Pancreas (tissue), 10 donors: ENCODE data around the gene LPAR5. TPM values are rescaled to one million over a fixed set of nuclear protein-coding genes. Genes with fewer than 3 reads are reported as not detected.

Experiments
- ATAC-seq, 4 donors: fragments of 200-7000 bp; cut with Tn5 transposase; one replicate each; pipeline versions ENCODE4 v1.8.0 to v1.9.1; 2020; ENCODE audit warnings: mild to moderate bottlenecking in 4 of 4, moderate library complexity in 4 of 4
- DNase-seq, 6 donors: peaks; one replicate each; pipeline ENCODE4 v3.0.0-alpha.2; 2020
- FAIRE-seq: peaks from 2 replicates; lab custom pipeline; 2012; peaks lifted over from hg19 to GRCh38; lab: Jason Lieb, UNC
- H3K27ac ChIP-seq, 4 donors: fragments of 200-600 bp; sonication (generic); 1 replicate in 3 of 4; 2 replicates in 1 of 4; pipeline versions ENCODE4 v1.5.0 to v1.8.0; 2020
- H3K27me3 ChIP-seq, 4 donors: fragments of 200-600 bp; one replicate each; pipeline ENCODE4 v1.8.0; 2021
- H3K36me3 ChIP-seq, 3 donors: fragments of 200-600 bp; sonication (generic) in 1 of 3; one replicate each; pipeline versions ENCODE4 v1.5.0 to v1.8.0; 2020 to 2021
- H3K4me1 ChIP-seq, 3 donors: fragments of 200-600 bp; one replicate each; pipeline ENCODE4 v1.8.0; 2021
- H3K4me3 ChIP-seq, 4 donors: fragments of 200-600 bp; sonication (generic) in 2 of 4; one replicate each; pipeline versions ENCODE4 v1.5.0 to v1.8.0; 2020 to 2021
- H3K9me3 ChIP-seq, 4 donors: fragments of 200-600 bp; one replicate each; pipeline ENCODE4 v1.8.0; 2021
- CTCF ChIP-seq, 4 donors: fragments of 200-600 bp; sonication (generic) in 3 of 4; IDR thresholded peaks; one replicate each; pipeline versions ENCODE4 v1.5.0 to v1.8.0; 2021; ENCODE audit warnings: antibody characterized with exemption in 4 of 4
- WGBS, 2 donors: extraction: QIAGEN DNeasy Blood & Tissue Kit; methylation state at CpG; one replicate each; pipeline ENCODE4 v1.1.7; 2013; 5-methylcytosine and 5-hydroxymethylcytosine counted together
- intact Hi-C, 3 donors: fragments of 100-400 bp; cut with DNase I; formaldehyde crosslinking; loops; one replicate each; pipeline versions ENCODE4 v1.11.1 to v1.14.2; 2022
- polyA plus RNA-seq, 2 donors: library from polyadenylated mRNA; stranded (reverse); fragments of 200-250 nt; gene quantifications; one replicate each; pipeline ENCODE4 v1.2.3, GENCODE V29; 2013
- total RNA-seq, 6 donors: library from RNA; stranded (reverse); fragmentation: NEBNext Ultra II Directional in 4 of 6; extraction: Animal tissue kit (Norgen Biotek cat#: 25700) in 4 of 6; gene quantifications; one replicate each; pipeline versions ENCODE4 v1.2.1 to v1.2.4, GENCODE V29; 2021 to 2023
- donor health status: healthy with polysubstance abuse.
- donor health status: DM: no; HTN: no; CAD: no; lungs with moderate emphysema.
- donor health status: DM: no; HTN: no; CAD: no.
- donor health status: control.
- donor health status: control.
- donor health status: Bipolar disorder and iron deficiency.
- donor health status: DM: yes; HTN: yes; CAD: no.
- donor health status: DM: no; HTN: no; CAD: no.
- donor health status: DM: no; HTN: no; CAD: no.
- donor health status: DM: yes; HTN: yes; CAD: no.

LPAR5 gene
- total and polyA plus RNA-seq, 8 donors, result 0.09 to 2.4 (median 0.45) TPM

DNA sequence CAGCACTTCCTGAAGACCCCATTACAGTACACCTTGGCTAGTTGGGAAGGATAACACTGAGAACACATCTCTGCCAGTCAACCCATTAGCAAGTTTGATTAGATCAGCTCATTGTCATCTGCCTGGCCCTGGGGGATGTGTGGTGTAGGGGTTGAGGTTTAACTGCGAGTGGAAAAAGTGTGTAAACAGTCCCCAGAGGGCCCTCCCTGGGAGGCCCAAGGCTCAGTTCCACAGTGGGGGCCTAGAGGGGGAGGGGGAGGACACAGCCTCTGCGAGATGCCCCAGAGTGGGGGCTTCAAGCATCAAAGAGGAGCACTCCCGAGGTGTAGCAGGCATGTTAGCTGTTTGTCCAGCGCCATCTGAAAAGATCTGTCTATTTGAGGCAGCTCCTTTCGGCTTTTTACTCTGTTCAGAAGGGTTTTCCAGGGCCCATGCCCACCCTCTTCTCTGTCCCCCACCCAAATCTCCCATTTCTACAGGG is 344 bp downstream of the LPAR5 start:
- no peak overlapping the region for H3K27ac ChIP-seq
- TF ChIP-seq CTCF (IDR thresholded peaks at IDR 0.05), result no peak
- no peak overlapping the region for H3K4me3 ChIP-seq
- H3K36me3 ChIP-seq, result no peaks in the 10 kb centered on the region
- 53 to 61% methylated on average over 5 of the region's 5 CpGs for WGBS, 2 donors
- intact Hi-C loops, result no loop called here
- no peaks in the 10 kb centered on the region for H3K4me1 ChIP-seq
- ATAC-seq (peak in 2 of 4 donors; percentile 5 to 21), DNase-seq (no peak), FAIRE-seq (no peak)
- no peaks in the 10 kb centered on the region for H3K9me3 ChIP-seq
- H3K27me3 ChIP-seq, result no peaks in the 10 kb centered on the region

DNA sequence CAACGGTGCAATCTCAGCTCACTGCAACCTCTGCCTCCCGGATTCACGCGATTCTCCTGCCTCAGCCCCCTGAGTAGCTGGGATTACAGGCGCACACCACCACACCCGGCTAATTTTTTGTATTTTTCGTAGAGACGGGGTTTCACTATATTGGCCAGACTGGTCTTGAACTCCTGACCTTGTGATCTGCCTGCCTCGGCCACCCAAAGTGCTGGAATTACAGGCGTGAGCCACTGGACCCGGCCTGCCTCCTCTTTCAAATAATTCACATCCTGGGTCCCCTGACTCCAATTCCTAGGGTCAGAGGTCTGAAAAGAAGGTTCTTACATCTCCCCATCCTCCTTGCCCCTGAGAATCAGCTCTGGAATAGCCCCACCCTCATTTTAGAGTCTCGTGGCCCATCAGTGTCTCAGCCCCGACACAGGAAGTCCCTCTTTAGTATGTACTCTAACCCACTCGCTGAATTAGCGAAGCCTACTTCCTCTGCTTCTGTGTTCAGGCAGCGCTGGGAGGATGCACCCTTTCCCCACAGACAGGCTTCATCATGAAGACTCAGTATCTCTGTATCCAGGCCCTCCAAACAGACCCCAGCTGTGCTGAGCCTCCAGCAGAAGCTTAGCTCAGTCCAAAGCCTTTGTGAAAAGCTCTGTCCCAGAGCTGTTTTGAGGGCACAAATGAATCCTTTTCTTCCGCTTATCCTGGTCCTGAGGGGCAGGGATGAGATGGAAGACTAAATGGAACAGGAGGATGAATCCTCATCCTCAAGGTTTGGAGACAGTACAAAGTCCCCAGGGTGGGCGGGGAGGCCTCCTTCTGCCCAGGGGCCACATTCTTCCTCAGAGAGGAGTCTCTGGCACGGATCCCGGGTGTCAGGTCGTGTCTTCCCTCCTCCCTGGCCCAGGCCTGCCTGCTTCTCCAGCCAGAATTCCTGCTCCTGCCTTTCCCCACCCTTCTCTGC is 3.5 kb downstream of the LPAR5 start:
- Histone ChIP-seq H3K36me3 (no peaks in the 10 kb centered on the region), H3K4me3 (no peak overlapping the region), H3K9me3 (no peaks in the 10 kb centered on the region), H3K27me3 (no peaks in the 10 kb centered on the region), H3K4me1 (no peaks in the 10 kb centered on the region), H3K27ac (peak overlapping the region in 2 of 4 donors; percentile 4 to 30)
- no peak for TF ChIP-seq CTCF (IDR thresholded peaks at IDR 0.05)
- FAIRE-seq (no peak), DNase-seq (peak in 1 of 6 donors; percentile 22), ATAC-seq (peak in 3 of 4 donors; percentile 41 to 77 (median 57))
- WGBS, 2 donors, result 52 to 66% methylated on average over 21 of the region's 21 CpGs
- intact Hi-C loops, result no loop called here

DNA sequence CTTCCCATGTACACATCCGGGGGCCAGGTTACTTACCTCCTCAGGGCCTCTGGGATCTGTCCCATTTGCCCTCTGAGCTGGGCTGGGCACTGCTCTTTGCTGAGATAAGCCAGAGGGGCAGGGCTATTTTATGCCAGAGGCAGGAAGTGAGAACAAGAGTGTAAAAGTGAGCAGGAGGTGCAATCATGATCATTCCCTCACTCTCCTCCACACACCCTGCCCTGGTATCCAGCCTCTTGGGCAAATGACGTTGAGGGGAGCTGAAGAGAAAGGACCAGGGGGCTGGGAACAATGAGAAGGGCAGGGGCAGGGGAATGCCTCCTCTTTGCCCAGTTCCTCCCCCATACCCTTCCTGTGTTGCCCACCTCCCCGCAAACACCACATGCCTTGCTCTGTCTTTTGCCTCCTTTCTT is 4.2 kb downstream of the LPAR5 start:
- DNase-seq (peak in 1 of 6 donors; percentile 6), FAIRE-seq (no peak), ATAC-seq (peak in 2 of 4 donors; percentile 28 to 44)
- Histone ChIP-seq H3K9me3 (no peaks in the 10 kb centered on the region), H3K27me3 (no peaks in the 10 kb centered on the region), H3K4me3 (no peak overlapping the region), H3K36me3 (no peaks in the 10 kb centered on the region), H3K27ac (no peak overlapping the region), H3K4me1 (no peaks in the 10 kb centered on the region)
- intact Hi-C loops, result no loop called here
- no peak for TF ChIP-seq CTCF (IDR thresholded peaks at IDR 0.05)
- WGBS, 2 donors, result 39 to 61% methylated on average over 3 of the region's 3 CpGs

GRCh38 chr12:6630736-6631135 is 5.0 kb downstream of the LPAR5 start:
- Histone ChIP-seq H3K4me3 (no peak overlapping the region), H3K4me1 (no peaks in the 10 kb centered on the region), H3K9me3 (no peaks in the 10 kb centered on the region), H3K27me3 (no peaks in the 10 kb centered on the region), H3K27ac (no peak overlapping the region), H3K36me3 (no peaks in the 10 kb centered on the region)
- ATAC-seq, result no peak
- TF ChIP-seq CTCF (IDR thresholded peaks at IDR 0.05), result no peak
- no peak for FAIRE-seq
- DNase-seq, result no peak
- 50 to 55% methylated on average over 5 of the region's 5 CpGs for WGBS, 2 donors
- intact Hi-C loops, result no loop called here

DNA sequence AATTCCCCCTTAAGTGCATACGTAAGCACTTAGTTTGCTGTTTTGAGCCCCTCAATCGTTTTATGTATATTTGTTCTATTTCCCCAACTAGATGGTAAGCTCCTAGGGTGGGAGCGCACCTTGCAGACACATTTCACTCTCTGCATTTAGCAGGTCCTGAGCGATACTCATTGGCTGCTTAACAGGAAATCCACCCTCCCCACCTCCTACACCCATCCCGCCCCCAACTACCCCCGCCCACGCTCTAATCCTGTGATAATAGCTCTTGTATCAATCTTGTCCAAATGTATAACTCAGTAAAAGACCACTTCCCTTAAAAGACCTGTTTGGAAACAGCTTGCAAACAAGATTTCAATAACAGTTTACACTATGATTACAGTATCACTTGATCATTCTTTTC is 8.1 kb downstream of the LPAR5 start:
- Histone ChIP-seq H3K36me3 (no peaks in the 10 kb centered on the region), H3K27me3 (no peaks in the 10 kb centered on the region), H3K4me3 (no peak overlapping the region), H3K4me1 (no peaks in the 10 kb centered on the region), H3K27ac (no peak overlapping the region), H3K9me3 (no peaks in the 10 kb centered on the region)
- TF ChIP-seq CTCF (IDR thresholded peaks at IDR 0.05), result no peak
- WGBS, 2 donors, result 44 to 54% methylated on average over 7 of the region's 7 CpGs
- no peak for FAIRE-seq
- intact Hi-C loops, result no loop called here
- ATAC-seq, result no peak
- no peak for DNase-seq
